GDM1 (cell line): Measurements from ENCODE around the gene NUDT2.

Source experiments
- DNase-seq: peaks from one replicate; lab custom pipeline; 2025; lab: John Stamatoyannopoulos, UW

The NUDT2 gene

DNA sequence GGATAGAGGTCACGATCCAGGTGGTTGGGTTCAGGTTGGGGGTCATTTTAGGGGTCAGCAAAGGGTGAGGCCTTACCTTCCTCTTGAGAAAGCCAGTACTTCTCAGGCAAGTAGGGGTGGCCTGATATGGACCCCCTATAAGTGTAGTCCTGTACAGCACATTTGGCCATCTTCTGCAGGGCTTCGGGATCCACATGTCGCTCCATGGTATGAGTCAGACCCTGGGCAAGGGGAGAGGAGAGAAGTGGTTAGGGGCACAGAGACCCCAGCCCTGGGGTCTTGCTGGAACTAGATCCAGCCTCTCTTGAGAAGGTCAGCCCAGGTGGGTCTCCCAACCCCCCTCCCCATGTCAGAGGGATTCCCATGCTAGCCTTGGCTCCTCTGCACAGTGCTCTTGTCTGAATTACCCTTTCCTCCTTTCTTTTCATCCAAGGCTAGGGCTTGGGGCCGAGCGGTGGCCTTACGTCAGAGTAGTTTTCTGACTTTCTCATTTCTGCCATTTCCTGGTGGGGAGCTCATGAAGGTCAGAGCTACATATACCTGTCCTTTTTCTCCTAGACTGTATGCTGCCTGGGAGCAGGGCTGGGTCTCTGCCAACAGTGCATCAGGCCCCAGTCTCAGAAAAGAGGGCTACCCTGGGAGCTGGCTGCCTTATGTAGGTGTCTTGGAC lies 56.3 kb downstream of the NUDT2 start:
- no peak for DNase-seq

DNA sequence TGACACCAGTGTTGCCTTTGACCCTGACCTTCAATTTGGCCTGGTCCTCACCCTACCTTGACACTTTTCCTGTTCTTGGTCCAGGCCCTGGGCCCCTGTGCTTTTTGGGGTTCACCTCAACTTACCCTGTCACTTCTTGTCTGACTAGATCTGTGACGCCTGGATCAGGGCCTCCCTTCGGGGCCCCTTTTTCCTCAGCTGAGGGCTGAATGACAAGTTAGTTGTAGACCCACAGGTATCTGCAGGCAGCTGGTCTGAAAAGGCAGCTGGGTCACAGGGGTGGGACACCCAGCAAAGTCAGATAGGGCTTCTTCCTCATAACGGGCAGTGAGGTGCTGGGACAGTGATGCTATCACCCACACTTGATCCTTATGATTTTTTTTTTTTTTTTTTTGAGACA lies 57.3 kb downstream of the NUDT2 start:
- DNase-seq: no peak

DNA sequence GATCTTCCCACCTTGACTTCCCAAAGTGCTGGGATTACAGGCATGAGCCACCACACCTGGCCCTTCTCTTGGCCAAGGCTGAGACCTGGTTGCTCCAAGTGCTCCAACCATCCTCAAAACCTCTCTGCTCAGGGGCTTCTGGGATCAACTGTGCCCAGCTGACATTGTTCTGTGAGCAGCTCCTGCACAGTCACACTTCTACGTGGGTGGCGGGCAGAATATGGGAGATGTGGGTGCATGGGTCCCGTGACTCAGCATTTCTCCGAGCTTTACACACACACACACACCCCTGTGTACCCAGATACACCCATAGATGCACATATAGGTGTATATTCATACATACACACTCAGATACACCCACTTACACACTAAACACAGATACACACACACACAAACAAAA lies 57.9 kb downstream of the NUDT2 start:
- DNase-seq: no peak

DNA sequence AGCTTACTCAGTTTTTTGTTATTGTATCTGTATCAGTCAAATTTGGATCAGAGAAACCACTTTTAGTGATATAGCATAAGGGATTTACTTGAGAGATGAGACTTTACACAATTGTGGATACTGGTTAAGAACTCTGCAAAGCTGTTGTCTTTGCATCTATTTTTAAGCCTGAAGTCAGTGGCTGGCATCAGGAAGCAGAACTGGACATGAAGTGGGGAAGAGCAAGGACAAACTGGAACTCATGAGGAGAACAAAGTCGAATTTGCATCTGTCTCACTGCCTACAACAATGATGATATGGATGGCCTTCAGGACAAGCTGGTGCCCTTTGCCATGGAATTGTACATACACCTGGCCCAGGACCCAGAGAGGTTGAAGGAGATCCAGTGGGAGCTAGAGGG lies 63.1 kb downstream of the NUDT2 start:
- no peak for DNase-seq
